NCI-H2081 (cell line): ENCODE data around the gene SRPRB.

Source experiments
- DNase-seq, 2 experiments: peaks; one replicate each; lab custom pipeline; 2025; lab: John Stamatoyannopoulos, UW

The SRPRB gene

DNA sequence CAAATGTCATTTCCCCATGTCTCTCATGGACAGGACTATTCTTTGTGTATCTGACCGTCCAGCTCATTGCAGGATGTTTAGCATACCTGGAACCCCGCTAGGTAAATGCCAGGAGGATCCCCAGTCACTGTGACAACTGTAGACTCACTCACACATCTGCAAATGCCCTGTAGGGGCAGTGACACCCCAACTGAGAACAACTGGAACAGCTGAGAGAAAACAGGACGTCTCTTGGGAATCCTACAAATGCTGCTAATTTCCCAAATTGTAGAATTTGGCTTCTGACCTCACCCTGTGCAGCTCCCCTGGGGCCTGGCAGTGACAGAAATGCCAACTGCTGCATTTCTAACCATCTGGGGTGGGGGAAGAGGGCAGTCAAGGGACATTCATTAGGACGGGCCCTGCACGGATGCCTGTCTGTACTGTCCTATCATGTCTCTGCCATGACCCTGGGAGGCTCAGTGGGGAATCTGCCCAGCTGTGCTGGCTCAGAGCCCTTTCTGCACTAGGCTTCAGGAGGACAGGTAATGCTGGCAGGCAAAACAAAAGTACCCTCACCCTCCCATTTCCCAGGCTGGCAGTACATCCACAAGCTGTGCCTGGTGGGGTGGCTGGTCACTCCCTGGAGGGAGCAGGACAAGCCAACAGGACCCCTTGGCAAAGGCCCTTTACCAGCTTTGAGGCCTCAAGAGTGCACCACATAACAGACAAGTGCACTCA lies 59.7 kb downstream of the SRPRB start:
- DNase-seq = no peak

DNA sequence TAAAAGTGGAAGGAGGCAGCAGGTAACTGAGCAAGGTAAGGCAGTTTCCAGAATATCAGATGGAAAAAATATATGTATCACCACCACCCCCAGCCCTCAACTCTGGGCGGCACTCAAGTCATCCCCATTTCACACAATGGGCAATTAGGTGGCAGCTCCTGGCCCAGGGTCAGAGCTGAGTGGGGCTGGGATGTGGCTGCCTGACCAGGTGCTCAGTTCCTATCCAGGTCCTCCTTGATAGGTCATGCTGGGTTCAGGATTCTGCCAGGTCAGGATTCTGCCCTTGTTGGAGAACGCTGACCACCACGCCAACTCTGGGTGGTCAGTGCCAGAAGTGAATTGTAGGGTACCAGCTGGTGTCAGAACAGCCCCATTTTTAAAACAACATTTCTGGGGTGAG lies 60.5 kb downstream of the SRPRB start:
- DNase-seq = no peak

DNA sequence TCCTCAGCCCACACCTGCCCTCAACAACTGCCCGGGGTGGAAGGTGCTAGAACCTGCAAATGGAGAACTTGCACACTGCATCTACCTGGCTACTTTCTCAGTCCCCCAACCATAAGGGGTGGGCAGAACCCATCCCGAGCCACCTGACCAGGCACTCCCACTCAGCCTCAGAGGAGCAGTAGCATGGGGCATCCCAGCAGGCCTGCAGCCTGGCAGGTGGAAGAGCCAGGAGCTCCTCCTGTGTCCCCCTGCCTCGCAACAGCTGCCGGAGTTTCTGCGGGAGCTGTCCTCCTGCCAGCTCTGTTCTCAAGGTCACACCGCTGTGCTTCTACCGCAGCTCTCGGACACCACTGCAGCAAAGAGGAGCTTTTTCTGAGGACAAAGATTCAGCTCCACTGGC lies 62.6 kb downstream of the SRPRB start:
- DNase-seq = no peak

DNA sequence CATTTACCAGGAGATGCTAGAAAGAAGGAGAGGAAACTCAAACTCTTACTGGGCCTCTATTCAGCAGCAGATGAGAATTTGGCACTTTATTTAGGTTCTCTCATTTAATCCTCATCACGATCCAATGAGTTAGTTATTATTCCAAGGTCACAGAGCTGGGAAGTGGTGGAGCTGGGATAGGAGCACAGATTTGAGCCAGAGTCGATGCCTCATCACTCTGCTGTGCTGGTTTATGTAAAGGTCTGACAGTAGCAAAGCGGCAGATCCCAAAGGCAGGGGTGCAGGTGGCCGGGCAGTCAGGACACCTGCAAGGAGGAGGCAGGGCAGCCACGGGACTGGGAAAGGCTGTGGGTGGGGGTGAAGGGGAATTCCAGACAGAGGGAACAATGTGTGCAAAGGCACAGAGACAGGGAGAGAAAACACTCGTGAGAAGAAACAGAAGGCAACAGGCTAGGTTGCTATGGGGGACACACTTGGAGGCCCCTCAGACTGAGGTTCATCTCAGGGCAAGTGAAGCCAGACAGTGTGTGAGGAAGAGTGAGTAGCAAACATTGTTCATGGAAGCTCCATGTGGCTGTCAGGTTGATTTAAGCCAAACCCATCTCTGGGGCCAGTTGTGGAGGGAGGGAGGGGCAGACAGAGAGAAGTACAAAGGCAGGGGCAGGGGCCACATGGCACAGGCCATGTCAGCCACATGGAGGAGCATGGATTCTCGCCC lies 63.3 kb downstream of the SRPRB start:
- no peak for DNase-seq

DNA sequence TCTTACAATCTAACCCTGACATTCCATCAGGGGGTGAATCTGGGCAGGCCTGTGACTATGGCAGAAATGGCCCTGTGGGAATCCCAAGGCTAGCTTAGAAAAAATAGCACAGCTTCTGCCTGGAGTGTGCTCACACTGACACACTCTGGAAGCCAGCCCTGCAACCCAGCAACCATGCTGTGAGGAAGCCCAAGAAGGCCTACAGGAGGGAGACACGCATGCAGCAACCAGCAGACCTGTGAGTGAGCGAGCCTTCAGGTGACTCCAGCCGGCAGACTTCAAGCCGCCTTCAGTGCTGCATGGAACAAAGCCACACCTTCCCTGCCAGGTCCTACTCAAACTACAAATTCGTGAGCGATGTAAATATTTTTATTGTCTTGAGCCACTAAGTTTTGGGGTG lies 64.0 kb downstream of the SRPRB start:
- DNase-seq = no peak

DNA sequence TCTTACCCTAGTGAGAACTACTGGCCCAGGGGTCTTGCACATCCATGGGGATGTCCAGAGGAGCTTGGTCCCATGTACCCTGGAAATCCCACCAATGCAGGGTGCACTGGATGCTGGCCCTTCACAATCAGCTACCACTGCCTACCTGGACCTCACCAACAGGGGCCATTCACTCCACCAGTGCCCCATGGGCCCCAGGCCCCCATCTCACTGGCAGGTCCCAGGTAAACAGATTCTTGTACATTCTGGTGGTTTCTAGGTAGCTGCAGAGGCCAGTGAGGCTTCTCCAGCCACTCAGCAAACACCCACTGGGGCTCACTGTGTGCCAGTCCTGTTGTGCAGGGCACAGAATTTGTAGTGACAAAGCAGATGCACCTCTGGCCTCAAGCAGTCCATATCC lies 65.2 kb downstream of the SRPRB start:
- DNase-seq = no peak
